ENCODE measurements around the gene CLASP1.

DNA sequence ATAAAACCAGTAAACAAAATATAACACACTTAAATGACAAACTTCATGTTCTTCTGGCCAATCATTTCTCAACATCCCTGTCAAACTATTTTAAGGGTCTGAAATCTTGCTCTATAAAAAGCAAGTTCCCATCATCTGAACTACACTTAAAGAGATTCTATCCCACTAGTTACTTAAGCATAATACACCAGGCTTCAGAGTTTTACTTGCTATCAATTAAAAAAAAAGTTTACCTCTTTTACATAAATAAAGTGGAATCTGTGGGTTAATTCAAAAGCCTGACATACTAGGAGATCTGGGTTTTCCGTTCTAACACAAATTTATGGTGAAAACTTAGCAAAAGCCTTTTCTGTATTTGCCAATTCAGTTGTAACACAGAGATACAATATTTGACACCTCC is 1.9 kb downstream of the CLASP1 start:
- TF ChIP-seq, protein P1, sequence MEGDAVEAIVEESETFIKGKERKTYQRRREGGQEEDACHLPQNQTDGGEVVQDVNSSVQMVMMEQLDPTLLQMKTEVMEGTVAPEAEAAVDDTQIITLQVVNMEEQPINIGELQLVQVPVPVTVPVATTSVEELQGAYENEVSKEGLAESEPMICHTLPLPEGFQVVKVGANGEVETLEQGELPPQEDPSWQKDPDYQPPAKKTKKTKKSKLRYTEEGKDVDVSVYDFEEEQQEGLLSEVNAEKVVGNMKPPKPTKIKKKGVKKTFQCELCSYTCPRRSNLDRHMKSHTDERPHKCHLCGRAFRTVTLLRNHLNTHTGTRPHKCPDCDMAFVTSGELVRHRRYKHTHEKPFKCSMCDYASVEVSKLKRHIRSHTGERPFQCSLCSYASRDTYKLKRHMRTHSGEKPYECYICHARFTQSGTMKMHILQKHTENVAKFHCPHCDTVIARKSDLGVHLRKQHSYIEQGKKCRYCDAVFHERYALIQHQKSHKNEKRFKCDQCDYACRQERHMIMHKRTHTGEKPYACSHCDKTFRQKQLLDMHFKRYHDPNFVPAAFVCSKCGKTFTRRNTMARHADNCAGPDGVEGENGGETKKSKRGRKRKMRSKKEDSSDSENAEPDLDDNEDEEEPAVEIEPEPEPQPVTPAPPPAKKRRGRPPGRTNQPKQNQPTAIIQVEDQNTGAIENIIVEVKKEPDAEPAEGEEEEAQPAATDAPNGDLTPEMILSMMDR (IDR thresholded peaks at IDR 0.05): no peak
- TF ChIP-seq POLR2A (IDR thresholded peaks at IDR 0.05): no peak

Data from heart left ventricle (tissue), 13 donors.